ENCODE results near the gene JKAMP. TPM values are rescaled to one million over a fixed set of nuclear protein-coding genes. Genes with fewer than 3 reads are reported as not detected.
A peak's percentile ranks its signal among the peaks of the same experiment; 100 is the strongest.
"Not testable (repeated sequence)": the region's sequence is repeated elsewhere in the genome, so short reads cannot be mapped to it uniquely, and the experiment has no call there.

The JKAMP gene
- total RNA-seq, 4 donors from 2014 or later: 30.1 to 43.9 (median 34.0) TPM

GRCh38 chr14:59439256-59439965 is 44.9 kb upstream of the JKAMP start:
- Histone ChIP-seq H3K4me1 (peaks cover 5 to 9% of the 10 kb centered on the region in 2 donors), H3K36me3 (no peaks in the 10 kb centered on the region), H3K9me3 (no peaks in the 10 kb centered on the region), H3K4me3 (no peak overlapping the region), H3K27me3 (no peaks in the 10 kb centered on the region), H3K27ac (no peak overlapping the region)
- ATAC-seq (no peak), DNase-seq (no peak)
- TF ChIP-seq CTCF (IDR thresholded peaks at IDR 0.05 in 4 of 5, conservative IDR thresholded peaks at IDR 0.05 in 1 of 5) (no peak), POLR2A (IDR thresholded peaks at IDR 0.05) (no peak)
- in situ Hi-C loops (cut with MboI; ENCODE audit: low sequenced_read_pairs in 4 of 4) (no loop called here), intact Hi-C loops (cut with DNase I; ENCODE audit: low total_unique reads) (no loop called here)

- DNase-seq; ATAC-seq; H3K27ac ChIP-seq; H3K36me3 ChIP-seq; in situ Hi-C loops (cut with MboI; ENCODE audit: low sequenced_read_pairs in 4 of 4); H3K4me1 ChIP-seq; H3K9me3 ChIP-seq; H3K4me3 ChIP-seq; H3K27me3 ChIP-seq: not testable (repeated sequence)
- intact Hi-C loops (cut with DNase I; ENCODE audit: low total_unique reads): loop anchor here (10.0 kb wide), 1 partner anchor 114 kb away; no protein-coding TSS in a partner anchor
Measured at GRCh38 chr14:59448673-59449072, 35.6 kb upstream of the JKAMP start.

- no peaks in the 10 kb centered on the region for H3K27me3 ChIP-seq
- no peaks in the 10 kb centered on the region for H3K9me3 ChIP-seq
- ATAC-seq: no peak
- in situ Hi-C loops (cut with MboI; ENCODE audit: low sequenced_read_pairs in 4 of 4) (no loop called here), intact Hi-C loops (cut with DNase I; ENCODE audit: low total_unique reads) (no loop called here)
- no peak overlapping the region for H3K27ac ChIP-seq
- H3K4me1 ChIP-seq: no peaks in the 10 kb centered on the region
- TF ChIP-seq CTCF (IDR thresholded peaks at IDR 0.05 in 4 of 5, conservative IDR thresholded peaks at IDR 0.05 in 1 of 5): no peak
- no peak overlapping the region for H3K4me3 ChIP-seq
- DNase-seq: no peak
- peaks cover 0 to 8% of the 10 kb centered on the region in 2 donors for H3K36me3 ChIP-seq
Measured at GRCh38 chr14:59450716-59451115, 33.6 kb upstream of the JKAMP start.

GRCh38 chr14:59451849-59452248 is 32.5 kb upstream of the JKAMP start:
- no peak for DNase-seq
- Histone ChIP-seq H3K4me3 (no peak overlapping the region), H3K27me3 (no peaks in the 10 kb centered on the region), H3K36me3 (peaks cover 0 to 19% of the 10 kb centered on the region in 2 donors), H3K27ac (no peak overlapping the region), H3K4me1 (no peaks in the 10 kb centered on the region), H3K9me3 (no peaks in the 10 kb centered on the region)
- in situ Hi-C loops (cut with MboI; ENCODE audit: low sequenced_read_pairs in 4 of 4) (no loop called here), intact Hi-C loops (cut with DNase I; ENCODE audit: low total_unique reads) (no loop called here)
- no peak for ATAC-seq
- no peak for TF ChIP-seq CTCF (IDR thresholded peaks at IDR 0.05 in 4 of 5, conservative IDR thresholded peaks at IDR 0.05 in 1 of 5)
- no peak for TF ChIP-seq POLR2A (IDR thresholded peaks at IDR 0.05)

GRCh38 chr14:59454139-59454538 is 30.2 kb upstream of the JKAMP start:
- DNase-seq (no peak), ATAC-seq (peak; percentile 54 to 76)
- Histone ChIP-seq H3K27ac (no peak overlapping the region), H3K27me3 (no peaks in the 10 kb centered on the region), H3K9me3 (no peaks in the 10 kb centered on the region), H3K4me3 (no peak overlapping the region), H3K36me3 (peaks cover 0 to 31% of the 10 kb centered on the region in 2 donors), H3K4me1 (no peaks in the 10 kb centered on the region)
- in situ Hi-C loops (cut with MboI; ENCODE audit: low sequenced_read_pairs in 4 of 4): no loop called here
- intact Hi-C loops (cut with DNase I; ENCODE audit: low total_unique reads): no loop called here
- TF ChIP-seq CTCF (IDR thresholded peaks at IDR 0.05 in 4 of 5, conservative IDR thresholded peaks at IDR 0.05 in 1 of 5) (no peak), POLR2A (IDR thresholded peaks at IDR 0.05) (no peak)
